HG03066 (cell line): ENCODE results near the gene TRIM8.
A peak's percentile ranks its signal among the peaks of the same experiment; 100 is the strongest.

Source experiments
- ATAC-seq: cut with Tn5 transposase; IDR thresholded peaks from one replicate; pipeline ENCODE4 v1.9.1; 2021; ENCODE audit warnings: low read depth; ENCODE audit not compliant: unreplicated experiment

TRIM8 gene

DNA sequence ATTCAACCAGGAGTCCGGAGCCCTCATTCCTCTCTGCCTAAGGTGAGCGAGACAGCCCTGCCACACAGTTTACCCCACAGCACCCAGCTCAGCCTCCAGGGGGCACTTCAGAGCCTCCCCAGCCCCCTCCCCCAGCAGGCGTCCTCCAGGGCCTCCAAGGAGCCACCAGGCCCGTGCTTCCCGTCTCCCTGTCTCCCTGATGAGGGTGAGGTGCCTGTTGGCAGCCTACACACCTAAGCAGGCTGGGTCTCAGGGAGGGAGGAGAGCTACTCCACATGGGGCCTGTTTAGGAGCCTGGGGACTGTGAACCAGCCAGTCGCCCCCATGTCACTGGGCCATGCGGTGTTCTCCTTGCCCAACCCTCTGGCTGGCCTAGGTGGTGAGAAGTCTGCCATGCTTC, 28.9 kb upstream of the TRIM8 start:
- no peak for ATAC-seq

DNA sequence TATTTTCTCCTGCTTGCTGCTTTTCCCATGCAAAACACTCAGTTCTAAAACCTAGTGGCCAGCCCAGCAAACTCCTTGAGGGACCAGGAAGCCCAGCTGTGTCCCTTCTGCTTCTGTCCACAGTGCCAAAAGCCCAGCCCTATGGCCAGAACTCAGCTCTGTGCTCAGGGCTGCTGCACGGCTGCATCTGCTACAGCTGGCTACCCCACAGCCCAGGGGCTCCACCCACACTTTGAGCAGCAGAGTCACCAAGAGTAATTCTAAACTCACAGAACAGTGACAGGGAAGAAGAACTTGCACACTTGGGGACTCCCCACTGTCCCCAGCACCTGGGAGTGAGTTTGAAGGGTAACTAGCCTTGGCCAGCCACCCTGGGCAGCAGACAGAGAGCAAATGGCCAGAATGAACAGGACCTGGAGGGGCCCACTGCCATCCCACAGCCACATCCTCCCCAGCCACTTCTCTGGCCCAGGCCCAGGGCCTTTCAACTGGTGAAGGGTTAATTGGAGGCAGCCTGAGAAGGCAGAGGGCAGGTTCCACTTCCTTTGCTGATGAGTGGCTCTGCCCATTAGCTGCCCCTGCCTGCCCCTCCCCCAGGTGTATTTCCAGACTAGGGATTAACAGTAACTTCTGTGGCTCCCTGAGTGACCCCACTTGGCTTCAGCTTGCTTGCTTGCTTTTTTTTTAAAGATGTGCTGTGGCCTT, 28.1 kb upstream of the TRIM8 start:
- ATAC-seq: peak; percentile 58

DNA sequence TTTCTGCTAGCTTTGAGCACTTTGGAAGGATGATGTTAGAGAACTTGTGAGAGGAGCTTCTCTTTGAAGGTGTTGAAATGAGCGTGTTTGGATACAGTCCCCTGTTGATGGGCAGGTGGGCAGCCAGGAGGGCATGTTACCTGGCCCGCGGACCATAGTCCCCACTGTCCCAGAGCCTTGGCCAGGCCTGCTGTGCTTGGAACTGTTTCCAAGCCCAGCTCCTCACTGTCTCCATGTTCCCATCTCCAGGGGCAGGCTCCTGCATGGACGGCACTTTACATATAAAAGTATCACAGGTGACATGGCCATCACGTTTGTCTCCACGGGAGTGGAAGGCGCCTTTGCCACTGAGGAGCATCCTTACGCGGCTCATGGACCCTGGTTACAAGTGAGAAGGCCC, 27.2 kb upstream of the TRIM8 start:
- ATAC-seq: no peak

DNA sequence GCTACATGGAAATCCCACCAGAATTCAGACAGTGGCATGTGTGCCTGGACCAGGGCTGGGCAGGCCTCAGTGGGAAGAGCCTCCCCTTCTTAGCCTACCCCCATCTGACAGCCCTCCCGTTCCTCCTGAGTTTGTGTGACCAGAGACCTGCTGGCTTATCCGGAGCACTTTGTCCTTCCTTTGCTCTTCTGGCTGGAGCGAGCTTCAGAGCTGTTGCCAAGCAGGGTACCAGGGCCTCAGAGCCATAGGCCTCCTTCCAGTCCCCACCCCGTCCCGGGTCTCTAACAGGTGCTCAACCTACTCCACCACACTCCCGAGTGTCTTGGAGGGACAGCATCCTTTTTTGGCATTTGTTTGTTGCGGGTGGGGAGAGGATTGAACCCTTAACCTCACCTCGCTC, 26.5 kb upstream of the TRIM8 start:
- ATAC-seq: no peak

DNA sequence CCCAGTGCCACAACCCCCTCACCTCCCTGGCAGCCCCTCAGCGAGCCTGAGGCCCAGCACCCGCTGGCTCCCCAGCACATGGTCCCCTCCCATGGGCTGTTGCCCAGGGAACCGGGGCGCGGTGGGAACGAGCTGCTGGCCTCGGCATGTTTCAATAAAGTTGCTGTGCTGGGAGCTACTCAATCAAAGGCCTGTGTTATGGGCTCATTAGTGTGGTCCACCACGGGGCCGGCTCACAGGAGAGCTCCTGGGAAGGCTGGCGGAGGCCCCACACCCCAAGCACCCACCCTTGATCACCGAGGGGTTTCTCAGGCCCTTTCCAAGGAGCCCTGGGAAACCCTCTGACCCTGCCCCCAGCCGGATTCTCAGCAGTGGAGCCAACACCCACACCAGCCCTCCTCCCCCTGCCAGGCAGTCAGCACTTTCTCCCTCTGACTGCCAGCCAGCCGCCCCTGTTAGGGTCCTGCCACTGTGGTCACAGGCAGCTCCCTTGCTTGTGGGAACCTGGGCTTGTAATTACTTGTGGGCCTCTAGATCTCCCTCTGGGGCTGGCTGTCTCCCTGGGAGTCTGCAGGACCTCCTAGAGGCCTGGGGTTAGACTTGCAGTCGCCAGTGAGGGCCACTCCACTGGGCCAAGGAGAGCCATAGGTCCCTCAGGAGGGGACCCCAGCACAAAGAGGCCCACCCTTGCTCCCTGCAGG, 24.8 kb upstream of the TRIM8 start:
- ATAC-seq: no peak

DNA sequence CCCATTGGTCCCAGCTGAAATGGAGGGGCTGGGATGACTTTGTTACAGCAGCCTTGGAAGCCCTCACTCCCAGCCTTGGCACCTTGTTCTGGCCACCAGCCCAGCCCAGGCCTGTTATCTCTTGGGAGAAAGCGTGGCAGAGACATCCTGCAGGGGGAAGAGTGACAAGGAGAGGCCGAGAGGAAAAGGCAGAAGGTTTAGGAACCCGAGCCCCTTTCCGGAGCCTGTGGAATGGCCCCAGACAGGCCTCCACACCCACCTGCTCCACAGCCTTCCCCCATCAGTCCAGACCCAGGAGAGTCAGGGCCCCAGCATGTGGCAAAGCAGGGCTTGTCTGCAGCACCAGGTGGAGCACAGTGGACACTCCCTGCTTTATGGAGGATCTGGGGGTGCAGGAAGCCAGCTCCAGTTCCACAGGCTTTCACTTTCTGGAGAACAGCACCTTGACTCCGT, 24.1 kb upstream of the TRIM8 start:
- ATAC-seq: no peak

DNA sequence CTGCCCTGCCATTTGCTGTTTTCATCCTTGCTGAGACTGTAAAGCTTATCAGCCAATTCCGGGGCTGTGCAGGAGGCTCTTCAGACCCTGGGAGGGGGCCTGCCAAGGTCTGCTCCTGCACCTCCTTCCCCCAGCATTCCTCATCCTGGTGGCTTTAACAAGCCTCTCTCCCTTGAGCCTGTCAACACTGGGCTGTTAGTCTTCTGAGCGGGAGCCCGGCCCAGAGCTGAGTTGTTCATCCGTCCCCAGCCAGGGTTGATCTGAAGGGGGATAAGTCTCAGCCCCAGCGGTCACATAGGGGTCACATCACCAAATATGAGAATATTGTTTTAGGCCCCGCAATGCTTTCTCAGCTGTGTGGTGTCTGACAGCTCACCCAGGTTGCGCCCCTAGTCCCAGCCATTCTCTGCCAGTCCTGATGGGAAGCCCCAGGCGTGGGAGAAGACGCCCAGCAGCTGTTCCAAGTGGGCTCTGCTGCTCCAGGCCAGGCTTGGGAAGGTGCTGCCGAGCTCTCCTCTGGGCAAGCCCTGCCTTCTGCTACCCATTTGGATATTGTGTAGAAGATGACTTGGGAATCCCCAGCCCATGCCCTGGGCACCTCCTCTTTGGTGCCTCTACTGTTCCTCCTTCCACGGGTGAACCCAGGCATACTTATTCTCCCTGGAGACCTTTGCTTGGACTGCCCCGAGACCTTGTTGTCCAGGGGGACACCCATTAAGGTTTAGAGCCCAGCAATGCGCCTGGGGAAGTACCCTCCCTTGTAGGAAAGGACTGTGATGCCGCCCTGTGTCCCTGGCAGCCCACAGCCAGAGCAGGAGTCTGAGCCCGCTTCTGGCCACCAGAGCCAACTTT, 23.5 kb upstream of the TRIM8 start:
- no peak for ATAC-seq

DNA sequence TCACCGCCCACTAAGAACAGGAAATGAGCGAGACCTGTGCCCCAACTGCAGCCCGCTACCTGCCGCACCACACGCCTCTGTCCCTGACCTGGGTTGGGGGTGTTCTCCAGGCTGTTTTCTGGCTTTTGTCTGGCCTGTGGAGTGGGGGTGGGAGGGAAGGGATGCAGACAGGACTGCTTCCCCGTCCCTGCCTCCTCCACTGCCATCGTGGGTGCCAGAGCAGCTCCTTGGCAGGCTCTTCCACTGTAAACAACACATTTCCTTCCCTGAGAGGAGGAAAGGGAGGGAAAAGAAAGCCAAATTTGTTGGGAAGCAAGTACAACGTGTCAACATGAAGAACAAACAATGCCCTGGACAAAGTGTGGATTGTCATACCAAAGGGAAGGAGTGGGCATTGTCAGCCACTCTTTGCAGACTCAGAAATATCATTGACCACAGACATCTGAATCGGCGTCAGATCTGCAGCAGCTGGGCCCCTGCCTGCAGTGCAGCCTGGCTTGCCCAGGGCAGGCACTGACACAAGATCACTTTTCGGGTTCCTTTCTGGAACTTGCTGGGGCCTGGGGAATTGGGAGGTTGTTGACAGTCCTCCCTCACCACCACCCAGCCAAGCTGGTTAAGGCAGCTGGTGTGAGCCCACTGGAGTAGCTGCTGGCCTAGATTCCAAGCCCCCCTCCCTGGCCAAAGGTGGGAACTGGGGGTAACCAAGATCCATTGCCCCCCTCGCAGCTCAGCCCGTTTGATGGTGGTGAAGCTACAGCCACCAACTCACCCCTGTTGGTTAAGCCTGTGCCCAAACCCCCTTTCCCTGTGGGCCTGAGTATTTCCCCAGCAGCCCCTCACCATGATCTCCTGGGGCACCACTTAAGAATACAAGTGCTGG, 22.6 kb upstream of the TRIM8 start:
- ATAC-seq: no peak

DNA sequence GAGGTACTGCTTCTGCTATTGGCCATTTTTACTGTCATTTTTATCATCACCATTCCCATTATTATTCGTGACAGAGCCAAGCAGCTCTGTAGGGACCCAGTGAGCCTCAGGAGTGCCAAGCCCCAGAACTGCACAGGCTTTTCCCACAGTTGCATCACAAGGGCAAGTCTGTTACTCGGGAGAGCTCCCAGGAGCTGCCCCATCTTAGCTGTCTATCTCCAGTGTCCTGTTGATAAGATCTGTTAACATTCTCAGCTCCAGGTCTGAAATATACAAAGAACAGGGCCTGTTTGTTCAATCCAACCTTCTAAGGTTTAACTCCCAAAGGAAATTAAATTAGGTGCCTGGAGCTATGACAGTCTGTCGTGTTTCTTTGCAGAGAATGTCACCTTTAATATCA, 20.2 kb upstream of the TRIM8 start:
- no peak for ATAC-seq

DNA sequence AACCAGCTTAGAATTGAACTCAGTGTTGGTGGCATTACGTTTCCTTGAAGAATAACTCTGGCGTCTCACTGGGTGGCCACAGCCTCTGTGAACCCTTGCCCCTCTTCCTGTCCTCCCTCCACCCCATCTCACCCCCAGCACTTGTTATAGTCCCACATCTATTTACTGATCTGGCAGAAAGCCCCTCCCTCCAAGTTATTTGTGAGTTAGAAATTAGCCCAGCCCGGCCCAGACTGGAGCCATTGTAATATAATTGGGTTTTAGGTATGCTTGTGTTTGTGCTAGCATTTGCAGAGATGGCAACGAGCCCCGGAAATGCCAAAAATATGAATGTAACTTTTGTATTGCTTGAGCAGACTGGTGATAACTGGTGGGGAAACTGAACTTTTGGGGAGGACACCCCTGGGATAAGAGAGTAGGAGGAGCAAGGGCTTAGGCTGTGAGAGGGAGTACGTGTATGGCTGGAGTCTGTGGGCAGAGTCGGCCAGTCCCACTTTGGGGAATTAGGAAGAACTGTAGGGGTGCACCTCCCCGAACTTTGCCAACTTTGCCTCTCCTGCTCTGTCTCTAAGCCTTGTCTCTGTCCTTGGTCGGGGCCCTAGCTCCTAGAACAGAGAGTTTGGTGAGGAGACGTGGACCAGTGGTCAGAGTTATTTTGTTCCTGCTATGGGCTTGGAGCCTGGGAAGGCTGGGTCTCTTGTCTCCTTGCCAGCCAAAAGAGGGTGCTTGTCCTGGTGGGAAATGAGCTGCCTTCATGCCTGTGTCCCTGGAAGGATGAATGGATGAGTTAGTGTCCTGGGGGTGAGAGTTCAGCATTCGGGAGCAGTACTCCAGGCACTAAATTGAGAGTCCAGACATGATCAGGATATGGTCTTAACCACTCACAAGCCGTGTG, 19.3 kb upstream of the TRIM8 start:
- no peak for ATAC-seq

DNA sequence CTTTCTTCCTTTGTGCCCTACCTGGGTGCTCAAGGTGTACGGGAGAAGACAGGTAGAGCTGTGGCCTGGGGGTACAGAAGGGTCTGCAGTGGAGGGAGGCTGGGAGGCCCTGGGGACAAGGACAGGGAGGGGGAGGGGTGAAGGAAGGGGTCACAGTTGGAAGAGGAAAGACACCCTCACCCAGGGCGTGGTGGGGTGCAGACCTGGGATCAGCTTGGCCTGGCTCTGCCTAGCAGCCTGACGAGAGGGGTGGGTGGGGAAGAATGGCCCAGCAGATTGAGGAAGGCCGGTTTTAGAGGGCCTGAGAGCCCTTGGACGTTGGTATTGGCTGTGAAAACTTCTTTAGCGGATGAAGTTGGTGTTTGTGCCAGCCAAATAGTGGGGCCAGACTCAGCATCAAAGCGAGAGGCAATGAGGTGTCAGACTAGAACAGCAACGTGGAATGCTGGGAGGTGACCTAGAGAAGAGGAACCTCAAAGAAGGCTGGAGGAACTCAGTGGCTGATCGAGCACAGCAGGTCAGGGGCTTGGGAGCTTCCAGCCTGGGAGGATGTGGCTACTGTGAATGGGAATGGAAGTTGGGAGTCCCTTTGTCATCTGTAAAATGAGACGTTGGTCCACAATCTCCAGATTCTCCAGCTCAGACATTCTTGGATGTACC, 18.1 kb upstream of the TRIM8 start:
- ATAC-seq: no peak

DNA sequence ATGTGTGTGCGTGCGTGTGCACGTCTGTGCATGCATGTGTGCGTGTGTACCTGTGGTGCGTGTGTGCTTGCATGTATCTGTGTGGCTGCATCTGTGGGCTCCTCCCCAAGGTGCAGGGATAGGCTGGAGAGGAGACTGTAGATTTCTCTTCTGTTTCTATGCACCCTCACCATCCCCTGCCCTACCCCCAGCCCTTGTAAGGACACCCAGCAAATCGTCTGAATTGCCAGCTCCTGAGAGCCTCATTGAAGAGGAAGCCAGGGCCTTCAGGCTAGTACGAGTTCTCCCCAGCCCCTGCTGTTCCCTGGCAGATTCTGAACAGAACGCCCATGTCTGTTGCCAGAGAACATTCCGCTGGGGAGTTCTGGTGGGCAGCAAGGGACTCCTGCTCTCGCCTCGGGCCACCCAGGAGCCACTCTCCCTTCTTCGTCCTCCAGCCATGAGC, 17.0 kb upstream of the TRIM8 start:
- ATAC-seq: no peak

DNA sequence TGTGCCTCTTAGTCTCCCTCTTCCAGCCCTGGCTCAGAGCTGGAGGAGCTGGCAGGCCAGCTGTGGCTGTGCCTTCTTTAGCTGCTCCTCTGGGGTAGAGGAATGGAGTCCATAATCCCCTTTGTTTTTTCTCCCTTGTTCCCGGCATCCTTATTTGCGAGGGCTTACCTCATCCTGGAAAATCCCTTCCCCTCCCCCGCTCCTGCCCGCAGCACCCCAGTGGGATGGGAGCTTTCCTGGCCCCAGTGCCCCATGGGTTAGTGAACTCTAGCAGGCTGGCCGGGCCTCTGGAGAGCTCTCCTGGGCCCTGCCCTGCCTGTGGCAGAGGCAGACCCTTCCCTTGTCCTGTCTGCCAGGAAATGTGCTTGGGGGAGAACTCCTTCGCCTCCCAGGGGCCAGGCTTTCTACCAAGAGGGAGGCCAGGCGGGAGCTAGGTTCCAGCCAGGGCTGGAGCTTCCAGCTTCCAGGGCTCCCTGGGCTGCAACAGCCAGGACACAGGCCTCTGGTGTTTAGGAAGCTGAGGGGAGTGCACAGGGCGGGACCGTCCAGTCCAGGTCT, 16.5 kb upstream of the TRIM8 start:
- no peak for ATAC-seq

DNA sequence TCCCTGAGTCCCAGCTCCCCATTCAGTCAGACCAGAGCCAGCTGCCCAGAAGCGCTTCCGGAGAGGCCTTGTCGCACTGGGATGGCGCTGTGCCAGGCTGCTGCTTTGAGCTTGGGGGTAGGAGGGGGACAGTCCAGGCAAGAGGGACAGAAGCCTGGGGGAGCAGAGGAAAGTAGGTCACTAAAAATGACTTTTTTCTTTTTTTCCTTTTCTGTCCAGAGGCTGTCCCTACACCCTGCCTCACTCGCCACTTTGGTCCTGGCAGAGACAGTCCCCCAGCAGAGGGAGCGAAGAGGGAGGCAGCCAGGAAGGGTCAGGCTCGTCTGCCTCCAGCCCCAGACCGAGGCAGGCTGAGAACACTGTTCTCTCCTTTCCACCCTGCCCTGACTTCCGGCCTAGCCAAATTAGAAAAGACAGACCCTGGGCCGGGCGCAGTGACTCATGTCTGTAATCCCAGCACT, 15.8 kb upstream of the TRIM8 start:
- ATAC-seq: no peak

DNA sequence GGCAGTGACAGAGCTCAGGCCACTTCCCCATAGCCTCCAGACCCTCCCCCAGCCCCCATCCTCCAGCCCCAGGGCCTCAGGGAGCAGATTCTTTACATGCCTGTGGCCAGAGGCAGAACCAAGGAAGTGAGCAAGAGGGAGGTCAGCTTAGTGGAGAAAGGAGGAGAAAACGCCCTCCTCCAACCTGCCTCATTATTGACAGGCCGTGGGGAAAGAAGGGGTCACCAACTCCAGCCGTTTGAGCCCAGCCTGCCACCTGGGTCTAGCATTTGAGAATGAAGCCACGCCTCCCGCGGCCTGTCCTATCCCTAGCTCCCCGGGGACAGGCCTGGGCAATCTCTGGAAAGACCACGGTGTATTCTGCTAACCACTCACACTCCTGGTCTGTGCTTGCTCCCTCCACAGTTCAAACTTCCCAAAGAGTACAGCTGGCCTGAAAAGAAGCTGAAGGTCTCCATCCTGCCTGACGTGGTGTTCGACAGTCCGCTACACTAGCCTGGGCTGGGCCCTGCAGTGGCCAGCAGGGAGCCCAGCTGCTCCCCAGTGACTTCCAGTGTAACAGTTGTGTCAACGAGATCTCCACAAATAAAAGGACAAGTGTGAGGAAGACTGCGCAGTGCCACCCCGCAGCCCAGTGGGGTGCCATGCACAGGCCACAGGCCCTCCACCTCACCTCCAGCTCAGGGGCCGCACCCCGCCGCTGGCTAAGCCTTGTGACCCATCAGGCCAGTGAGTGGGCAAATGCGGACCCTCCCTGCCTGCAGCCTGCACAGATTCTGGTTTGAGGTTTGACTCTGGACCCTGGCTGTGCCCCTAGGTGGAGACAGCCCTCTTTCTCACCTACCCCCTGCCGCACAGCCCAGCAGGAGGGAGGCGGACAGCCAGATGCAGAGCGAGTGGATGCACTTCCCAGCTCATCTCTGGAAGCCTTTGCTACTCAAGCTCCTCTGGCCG, 14.3 kb upstream of the TRIM8 start:
- no peak for ATAC-seq

DNA sequence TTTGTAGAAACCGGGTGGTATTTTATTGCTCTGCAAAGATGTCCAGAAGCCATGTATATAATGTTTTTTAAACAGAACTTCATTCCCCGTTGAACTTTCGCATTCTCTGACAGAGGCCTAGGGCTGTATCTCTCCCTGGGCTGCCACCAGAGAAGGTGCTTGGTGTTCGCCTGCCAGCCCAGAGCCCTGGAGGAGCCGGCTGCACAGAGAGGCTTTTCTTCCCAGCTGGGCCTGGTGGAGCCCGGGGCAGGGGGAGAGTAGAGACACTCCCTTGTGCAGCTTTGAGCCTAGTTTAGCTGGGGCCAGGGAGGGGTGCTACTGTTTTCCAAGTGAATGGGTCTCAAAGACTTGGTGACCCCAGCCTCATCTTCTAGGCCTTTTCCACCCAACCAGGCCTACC, 13.6 kb upstream of the TRIM8 start:
- ATAC-seq: no peak
